Glomerular visceral epithelial cell (primary cell): ENCODE data around the gene RTEL1.
"Not testable (repeated sequence)": the region's sequence is repeated elsewhere in the genome, so short reads cannot be mapped to it uniquely, and the experiment has no call there.

Experiments used
- DNase-seq: peaks from one replicate; pipeline ENCODE4 v3.0.0-alpha.2; 2016; ENCODE audit errors: extremely low spot score

Gene RTEL1

GRCh38 chr20:63627129-63627750 is 30.9 kb upstream of the RTEL1 start:
- DNase-seq: peak; percentile 97

- DNase-seq: no peak
Observed at GRCh38 chr20:63627751-63628245, 30.3 kb upstream of the RTEL1 start.

GRCh38 chr20:63628246-63628975 is 29.7 kb upstream of the RTEL1 start:
- peak; percentile 82 for DNase-seq

- not testable (repeated sequence) for DNase-seq
Observed at GRCh38 chr20:63630956-63631355, 27.2 kb upstream of the RTEL1 start.

- not testable (repeated sequence) for DNase-seq
Observed at GRCh38 chr20:63631426-63631825, 26.7 kb upstream of the RTEL1 start.

- DNase-seq: no peak
Observed at GRCh38 chr20:63633732-63634131, 24.4 kb upstream of the RTEL1 start.

GRCh38 chr20:63635431-63636141 is 22.5 kb upstream of the RTEL1 start:
- peak; percentile 25 for DNase-seq

- no peak for DNase-seq
Observed at GRCh38 chr20:63636752-63637628, 21.1 kb upstream of the RTEL1 start.

- DNase-seq: no peak
Observed at GRCh38 chr20:63639093-63639975, 18.8 kb upstream of the RTEL1 start.

- DNase-seq: no peak
Observed at GRCh38 chr20:63640086-63640485, 18.0 kb upstream of the RTEL1 start.

GRCh38 chr20:63640686-63641085 is 17.4 kb upstream of the RTEL1 start:
- not testable (repeated sequence) for DNase-seq

- DNase-seq: no peak
Observed at GRCh38 chr20:63641146-63641791, 16.8 kb upstream of the RTEL1 start.

GRCh38 chr20:63641792-63642523 is 16.2 kb upstream of the RTEL1 start:
- DNase-seq: peak; percentile 96

- DNase-seq: no peak
Observed at GRCh38 chr20:63642527-63643247, 15.4 kb upstream of the RTEL1 start.

GRCh38 chr20:63643499-63643898 is 14.6 kb upstream of the RTEL1 start:
- no peak for DNase-seq

GRCh38 chr20:63643946-63644345 is 14.2 kb upstream of the RTEL1 start:
- DNase-seq: no peak

GRCh38 chr20:63645218-63645617 is 12.9 kb upstream of the RTEL1 start:
- no peak for DNase-seq

GRCh38 chr20:63648190-63648589 is 9.9 kb upstream of the RTEL1 start:
- no peak for DNase-seq
